ENCODE data around the gene NDUFS7.

DNA sequence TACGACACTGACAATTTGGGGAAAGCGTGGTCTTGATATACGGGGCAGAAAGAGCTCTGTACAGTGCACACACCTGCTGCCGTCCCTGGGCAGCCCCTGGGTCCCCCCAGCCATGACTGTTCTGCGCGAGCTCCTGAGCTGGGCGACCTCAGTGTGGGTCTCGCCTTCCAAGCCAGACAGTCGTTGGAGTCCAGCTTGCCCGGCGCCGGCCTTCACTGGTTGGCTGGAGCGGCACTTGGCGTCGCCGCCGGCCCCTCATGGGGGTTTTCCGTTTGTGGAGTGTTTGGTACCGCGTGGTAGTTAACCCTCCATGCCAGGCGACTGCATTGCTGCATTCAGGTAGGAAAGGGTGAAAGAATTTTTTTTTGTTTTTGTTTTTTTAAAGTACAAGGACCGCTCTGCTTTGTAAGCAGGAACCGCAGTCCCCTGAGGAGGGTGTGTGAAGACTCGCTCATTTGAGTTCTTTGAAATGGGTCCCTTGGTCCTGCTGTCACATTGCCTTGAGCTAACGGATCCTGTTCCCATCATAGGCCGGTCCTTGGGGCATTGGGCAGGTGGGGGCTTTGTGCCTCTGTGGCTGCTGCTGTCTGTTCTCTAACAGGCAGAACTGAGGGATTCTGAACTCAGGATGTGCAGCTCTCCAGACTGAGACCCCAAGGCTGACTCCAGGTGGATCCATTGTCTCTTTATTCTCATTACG, 43.7 kb downstream of the NDUFS7 start:
- TF ChIP-seq, protein P1, sequence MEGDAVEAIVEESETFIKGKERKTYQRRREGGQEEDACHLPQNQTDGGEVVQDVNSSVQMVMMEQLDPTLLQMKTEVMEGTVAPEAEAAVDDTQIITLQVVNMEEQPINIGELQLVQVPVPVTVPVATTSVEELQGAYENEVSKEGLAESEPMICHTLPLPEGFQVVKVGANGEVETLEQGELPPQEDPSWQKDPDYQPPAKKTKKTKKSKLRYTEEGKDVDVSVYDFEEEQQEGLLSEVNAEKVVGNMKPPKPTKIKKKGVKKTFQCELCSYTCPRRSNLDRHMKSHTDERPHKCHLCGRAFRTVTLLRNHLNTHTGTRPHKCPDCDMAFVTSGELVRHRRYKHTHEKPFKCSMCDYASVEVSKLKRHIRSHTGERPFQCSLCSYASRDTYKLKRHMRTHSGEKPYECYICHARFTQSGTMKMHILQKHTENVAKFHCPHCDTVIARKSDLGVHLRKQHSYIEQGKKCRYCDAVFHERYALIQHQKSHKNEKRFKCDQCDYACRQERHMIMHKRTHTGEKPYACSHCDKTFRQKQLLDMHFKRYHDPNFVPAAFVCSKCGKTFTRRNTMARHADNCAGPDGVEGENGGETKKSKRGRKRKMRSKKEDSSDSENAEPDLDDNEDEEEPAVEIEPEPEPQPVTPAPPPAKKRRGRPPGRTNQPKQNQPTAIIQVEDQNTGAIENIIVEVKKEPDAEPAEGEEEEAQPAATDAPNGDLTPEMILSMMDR (IDR thresholded peaks at IDR 0.05), result no peak
- no peak for TF ChIP-seq ZFX (IDR thresholded peaks at IDR 0.05; ENCODE audit: borderline replicate concordance)

Data from 22Rv1 (cell line).